ENCODE data around the gene CXCL17. TPM values are rescaled to one million over a fixed set of nuclear protein-coding genes. Genes with fewer than 3 reads are reported as not detected.

CXCL17 gene
- total RNA-seq, 1 experiment from 2014 or later = not detected

GRCh38 chr19:42396381-42397262 lies 46.1 kb downstream of the CXCL17 start:
- peaks cover 45% of the 10 kb centered on the region for H3K27me3 Mint-ChIP-seq (ENCODE audit: low read depth)
- Histone ChIP-seq H2BK120ac (ENCODE audit: low read depth, low read length, poor library complexity, severe bottlenecking) (no peak overlapping the region), H3K23me2 (ENCODE audit: insufficient read length, low read depth, low read length, poor library complexity, severe bottlenecking) (peaks cover 13% of the 10 kb centered on the region), H4K91ac (ENCODE audit: insufficient read length, low read depth, low read length) (no peak overlapping the region), H3K79me2 (ENCODE audit: insufficient read depth, low read length) (no peaks in the 10 kb centered on the region), H3K79me1 (ENCODE audit: insufficient read depth, low read depth, low read length, poor library complexity, severe bottlenecking) (no peaks in the 10 kb centered on the region), H2AK5ac (ENCODE audit: insufficient read length, low read length) (no peak overlapping the region), H3K4me1 (ENCODE audit: insufficient read depth, low read length) (peaks cover 3% of the 10 kb centered on the region; the same call in 1 of the 2 replicates), H2BK12ac (ENCODE audit: insufficient read length, low read depth, low read length) (no peak overlapping the region), H3K4me2 (ENCODE audit: insufficient read depth, insufficient read length, low read length) (peak overlapping the region; percentile 85), H2AFZ (ENCODE audit: low read length) (no peak overlapping the region), H3T11ph (ENCODE audit: low read length) (no peak overlapping the region), H3K27ac (ENCODE audit: insufficient read length, low read depth, low read length) (no peak overlapping the region), H3K14ac (ENCODE audit: insufficient read depth, low read length) (peak overlapping the region; percentile 81; the same call in 1 of the 2 replicates), H2BK20ac (ENCODE audit: low read depth, low read length, poor library complexity, severe bottlenecking) (no peak overlapping the region), H3K9me3 (ENCODE audit: control insufficient read depth, low read depth, low read length) (no peaks in the 10 kb centered on the region), H3K9ac (ENCODE audit: extremely low read depth, insufficient read length, low read length) (peak overlapping the region; percentile 60), H3K18ac (ENCODE audit: insufficient read length, low read depth, low read length) (peak overlapping the region; percentile 58), H4K8ac (replicated peaks; ENCODE audit: insufficient read length, low read depth, low read length) (no peak overlapping the region), H4K5ac (ENCODE audit: insufficient read length, low read depth, low read length) (no peak overlapping the region), H3K4ac (ENCODE audit: low read depth, low read length) (no peak overlapping the region), H2BK15ac (ENCODE audit: low read depth, low read length) (no peak overlapping the region), H3K27me3 (ENCODE audit: insufficient read depth, low read length) (no peaks in the 10 kb centered on the region; the same call in 1 of the 2 replicates), H3K56ac (ENCODE audit: insufficient read length, low read depth, low read length) (no peak overlapping the region), H3K23ac (ENCODE audit: insufficient read length, low read depth, low read length) (no peak overlapping the region), H4K20me1 (ENCODE audit: control insufficient read depth, insufficient read depth, insufficient read length) (peaks cover 3% of the 10 kb centered on the region), H2BK5ac (ENCODE audit: insufficient read length, low read length) (no peak overlapping the region)
- H3K36me3 Mint-ChIP-seq (ENCODE audit: insufficient read depth in 1 of 3, low read depth in 3 of 3) = peaks cover 5 to 10% (median 10%) of the 10 kb centered on the region in 3 experiments; a peak in 6 of 7 replicates
- H3K4me3 Mint-ChIP-seq = peak overlapping the region; percentile 91 to 95
- WGBS (ENCODE audit: extremely low coverage, insufficient read length, low lambda C conversion rate) = no CpG with 5 or more reads among the region's 42 CpGs
- TF ChIP-seq, protein P1, sequence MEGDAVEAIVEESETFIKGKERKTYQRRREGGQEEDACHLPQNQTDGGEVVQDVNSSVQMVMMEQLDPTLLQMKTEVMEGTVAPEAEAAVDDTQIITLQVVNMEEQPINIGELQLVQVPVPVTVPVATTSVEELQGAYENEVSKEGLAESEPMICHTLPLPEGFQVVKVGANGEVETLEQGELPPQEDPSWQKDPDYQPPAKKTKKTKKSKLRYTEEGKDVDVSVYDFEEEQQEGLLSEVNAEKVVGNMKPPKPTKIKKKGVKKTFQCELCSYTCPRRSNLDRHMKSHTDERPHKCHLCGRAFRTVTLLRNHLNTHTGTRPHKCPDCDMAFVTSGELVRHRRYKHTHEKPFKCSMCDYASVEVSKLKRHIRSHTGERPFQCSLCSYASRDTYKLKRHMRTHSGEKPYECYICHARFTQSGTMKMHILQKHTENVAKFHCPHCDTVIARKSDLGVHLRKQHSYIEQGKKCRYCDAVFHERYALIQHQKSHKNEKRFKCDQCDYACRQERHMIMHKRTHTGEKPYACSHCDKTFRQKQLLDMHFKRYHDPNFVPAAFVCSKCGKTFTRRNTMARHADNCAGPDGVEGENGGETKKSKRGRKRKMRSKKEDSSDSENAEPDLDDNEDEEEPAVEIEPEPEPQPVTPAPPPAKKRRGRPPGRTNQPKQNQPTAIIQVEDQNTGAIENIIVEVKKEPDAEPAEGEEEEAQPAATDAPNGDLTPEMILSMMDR (conservative IDR thresholded peaks at IDR 0.05) = no peak
- peak overlapping the region; percentile 64 to 98 (median 96) for H3K27ac Mint-ChIP-seq
- H3K4me1 Mint-ChIP-seq = peaks cover 24 to 36% of the 10 kb centered on the region in 2 experiments
- DNase-seq = peak; percentile 100
- H3K9me3 Mint-ChIP-seq = no peaks in the 10 kb centered on the region

Data from H9 (cell line).